Naive thymus-derived CD4-positive, alpha-beta T cell (primary cell): ENCODE measurements around the gene GSTO2. TPM values are rescaled to one million over a fixed set of nuclear protein-coding genes. Genes with fewer than 3 reads are reported as not detected.

ENCODE experiments used
- ATAC-seq: fragments of 150-1000 bp; cut with Tn5 transposase; 2 replicates; pipeline ENCODE4 v1.10.0; 2021; ENCODE audit warnings: mild to moderate bottlenecking, moderate library complexity
- CTCF ChIA-PET: fragments of 350-600 bp; sonication (Branson Sonifier 250); formaldehyde crosslinking; loops from one replicate; lab custom pipeline; 2021; ENCODE audit warnings: antibody characterized with exemption; lab: Charles Lee
- POLR2A ChIA-PET: fragments of 350-600 bp; sonication (Branson Sonifier 250); formaldehyde crosslinking; loops from one replicate; lab custom pipeline; 2021; ENCODE audit warnings: antibody characterized with exemption, inconsistent platforms; lab: Charles Lee
- DNase-seq, 9 donors: peaks; one replicate each; pipeline versions ENCODE4 v3.0.0 to v3.0.0-alpha.2; 2020 to 2022; ENCODE audit warnings: mixed read lengths in 1 of 9
- H3K27ac ChIP-seq: one replicate; pipeline ENCODE4 v1.7.0; 2013; ENCODE audit warnings: mild to moderate bottlenecking, low read depth, low read length, moderate library complexity
- H3K27me3 ChIP-seq, 2 donors: one replicate each; pipeline ENCODE4 v1.7.0; 2013; ENCODE audit warnings: low read length in 2 of 2, mild to moderate bottlenecking in 2 of 2, moderate library complexity in 2 of 2; ENCODE audit not compliant: control insufficient read depth in 2 of 2, insufficient read depth in 2 of 2
- H3K36me3 ChIP-seq, 3 experiments: 1 replicate in 2 of 3; 2 replicates in 1 of 3; pipeline ENCODE4 v1.7.0; 2013; ENCODE audit warnings: low read length in 3 of 3, mild to moderate bottlenecking in 3 of 3, moderate library complexity in 1 of 3; ENCODE audit not compliant: insufficient read depth in 3 of 3, control insufficient read depth in 2 of 3
- H3K4me1 ChIP-seq, 2 donors: one replicate each; pipeline ENCODE4 v1.7.0; 2013; ENCODE audit warnings: low read length in 2 of 2, mild to moderate bottlenecking in 2 of 2, moderate library complexity in 1 of 2; ENCODE audit not compliant: control insufficient read depth in 2 of 2, insufficient read depth in 2 of 2
- H3K4me3 ChIP-seq: 2 replicates; pipeline ENCODE4 v1.7.0; 2013; ENCODE audit warnings: mild to moderate bottlenecking, low read length
- H3K9me3 ChIP-seq, 3 experiments: 1 replicate in 2 of 3; 2 replicates in 1 of 3; pipeline ENCODE4 v1.7.0; 2013; ENCODE audit warnings: low read length in 3 of 3; ENCODE audit not compliant: control insufficient read depth in 2 of 3
- H3K27ac Mint-ChIP-seq, 9 donors: one replicate each; pipeline ENCODE4 v1.8.0; 2020 to 2022; ENCODE audit warnings: mixed read lengths in 9 of 9, mild to moderate bottlenecking in 8 of 9, moderate library complexity in 5 of 9, inconsistent platforms in 2 of 9
- H3K27me3 Mint-ChIP-seq, 5 donors: one replicate each; pipeline ENCODE4 v1.8.0; 2021 to 2022; ENCODE audit warnings: mixed read lengths in 5 of 5, mild to moderate bottlenecking in 1 of 5
- H3K36me3 Mint-ChIP-seq, 5 donors: one replicate each; pipeline ENCODE4 v1.8.0; 2020 to 2022; ENCODE audit warnings: mixed read lengths in 5 of 5, mild to moderate bottlenecking in 3 of 5, inconsistent platforms in 1 of 5
- H3K4me1 Mint-ChIP-seq, 7 donors: one replicate each; pipeline ENCODE4 v1.8.0; 2020 to 2022; ENCODE audit warnings: mixed read lengths in 7 of 7, mild to moderate bottlenecking in 3 of 7, inconsistent platforms in 1 of 7
- H3K4me3 Mint-ChIP-seq, 10 donors: one replicate each; pipeline ENCODE4 v1.8.0; 2020 to 2022; ENCODE audit warnings: mild to moderate bottlenecking in 10 of 10, mixed read lengths in 10 of 10, moderate library complexity in 6 of 10, inconsistent platforms in 2 of 10
- H3K9me3 Mint-ChIP-seq, 11 donors: one replicate each; pipeline ENCODE4 v1.8.0; 2020 to 2022; ENCODE audit warnings: mixed read lengths in 11 of 11, mild to moderate bottlenecking in 4 of 11, inconsistent platforms in 1 of 11, moderate library complexity in 1 of 11
- intact Hi-C, 2 donors: fragments of 100-400 bp; cut with micrococcal nuclease; formaldehyde crosslinking; loops; one replicate each; pipeline ENCODE4 v1.15.1; 2023
- polyA plus RNA-seq, 2 donors: library from polyadenylated mRNA; unstranded; fragments of 300-500 nt; fragmentation: Illumina TruSeq; gene quantifications; one replicate each; pipeline ENCODE4 v1.2.3, GENCODE V29; 2021
- total RNA-seq, 6 experiments: library from RNA in 5 of 6; stranded (reverse) in 5 of 6; gene quantifications; 1 replicate in 5 of 6; 2 replicates in 1 of 6; pipeline ENCODE4 v1.2.3 and lab custom pipeline; 2021 to 2026

GSTO2 gene
- total and polyA plus RNA-seq, 7 experiments from 2014 or later: 1.0 to 2.5 (median 1.3) TPM

DNA sequence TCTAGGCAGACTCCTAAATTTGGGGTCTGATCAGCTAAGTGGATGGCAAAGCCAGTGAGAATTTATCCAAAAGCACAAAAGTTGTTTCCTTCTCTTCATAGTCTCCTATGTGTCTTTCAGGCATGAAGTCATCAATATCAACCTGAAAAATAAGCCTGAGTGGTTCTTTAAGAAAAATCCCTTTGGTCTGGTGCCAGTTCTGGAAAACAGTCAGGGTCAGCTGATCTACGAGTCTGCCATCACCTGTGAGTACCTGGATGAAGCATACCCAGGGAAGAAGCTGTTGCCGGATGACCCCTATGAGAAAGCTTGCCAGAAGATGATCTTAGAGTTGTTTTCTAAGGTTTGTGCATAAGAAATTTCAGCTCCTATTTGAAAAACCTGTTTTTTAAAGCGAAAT lies 9.5 kb upstream of the GSTO2 start:
- peaks cover 43 to 86% (median 71%) of the 10 kb centered on the region in 7 donors for H3K4me1 Mint-ChIP-seq
- H3K4me3 Mint-ChIP-seq: peak overlapping the region in 3 of 10 donors; percentile 3 to 64 (median 50)
- intact Hi-C loops: loop anchor here in 1 of 2 donors (5.0 kb wide), 1 partner anchor 372 kb away; no protein-coding TSS in a partner anchor
- DNase-seq (no peak), ATAC-seq (no peak)
- H3K27me3 Mint-ChIP-seq: no peaks in the 10 kb centered on the region
- Histone ChIP-seq H3K4me3 (no peak overlapping the region), H3K36me3 (peaks cover 3 to 53% (median 23%) of the 10 kb centered on the region in 3 experiments), H3K9me3 (no peaks in the 10 kb centered on the region), H3K27ac (peak overlapping the region; percentile 17), H3K4me1 (peaks cover 21 to 42% of the 10 kb centered on the region in 2 donors), H3K27me3 (no peaks in the 10 kb centered on the region)
- POLR2A ChIA-PET: interaction anchor here (0.9 to 1.5 kb wide), 3 partner anchors 9 to 18 kb away, joined by 3 to 4 read pairs (median 4); no protein-coding TSS in a partner anchor
- H3K9me3 Mint-ChIP-seq: no peaks in the 10 kb centered on the region
- H3K27ac Mint-ChIP-seq: peak overlapping the region in 7 of 9 donors; percentile 58 to 94 (median 80)
- H3K36me3 Mint-ChIP-seq: peaks cover 8 to 38% (median 31%) of the 10 kb centered on the region in 5 donors
- CTCF ChIA-PET: no interaction called here

- Mint-ChIP-seq H3K27me3 (no peaks in the 10 kb centered on the region), H3K27ac (peak overlapping the region; percentile 71 to 94 (median 83)), H3K4me3 (peak overlapping the region in 8 of 10 donors; percentile 6 to 75 (median 50)), H3K9me3 (no peaks in the 10 kb centered on the region), H3K4me1 (peaks cover 43 to 92% (median 77%) of the 10 kb centered on the region in 7 donors), H3K36me3 (peaks cover 8 to 38% (median 32%) of the 10 kb centered on the region in 5 donors)
- Histone ChIP-seq H3K4me3 (no peak overlapping the region), H3K27me3 (no peaks in the 10 kb centered on the region), H3K36me3 (peaks cover 3 to 48% (median 23%) of the 10 kb centered on the region in 3 experiments), H3K9me3 (no peaks in the 10 kb centered on the region), H3K4me1 (peaks cover 25 to 44% of the 10 kb centered on the region in 2 donors), H3K27ac (peak overlapping the region; percentile 53)
- CTCF ChIA-PET: interaction anchor here (3.3 kb wide), 1 partner anchor 14 kb away, joined by 14 read pairs; no protein-coding TSS in a partner anchor
- DNase-seq (no peak), ATAC-seq (no peak)
- intact Hi-C loops: loop anchor here in 1 of 2 donors (1.0 to 10.0 kb wide), 4 partner anchors 9 to 1615 kb away; partner anchors contain the start of genes ATP5MK, GSTO2, PDCD11 and TRIM8
- POLR2A ChIA-PET: interaction anchor here (0.6 to 1.1 kb wide), 3 partner anchors 10 to 76 kb away, joined by 3 to 5 read pairs (median 4); no protein-coding TSS in a partner anchor
Observed at GRCh38 chr10:104259999-104260774, 8.8 kb upstream of the GSTO2 start.

DNA sequence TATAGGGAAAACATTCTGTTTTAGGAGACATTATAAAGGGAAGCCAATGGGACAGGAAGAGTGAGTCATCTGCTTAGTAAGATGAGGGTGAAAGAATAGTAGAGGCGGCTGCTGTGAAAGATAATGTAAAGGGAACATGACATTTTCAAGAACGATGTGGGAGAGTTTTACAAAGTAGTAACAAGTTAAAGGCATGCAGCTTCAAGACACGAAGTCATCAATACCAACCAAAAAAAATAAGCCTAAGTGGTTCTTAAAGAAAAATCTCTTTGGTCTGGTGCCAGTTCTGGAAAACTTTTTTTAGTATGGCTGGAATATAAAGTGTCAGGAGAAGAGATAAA lies 8.2 kb upstream of the GSTO2 start:
- Mint-ChIP-seq H3K36me3 (peaks cover 8 to 41% (median 37%) of the 10 kb centered on the region in 5 donors), H3K9me3 (no peaks in the 10 kb centered on the region), H3K27me3 (no peaks in the 10 kb centered on the region), H3K4me1 (peaks cover 46 to 96% (median 82%) of the 10 kb centered on the region in 7 donors), H3K27ac (peak overlapping the region; percentile 2 to 94 (median 83)), H3K4me3 (peak overlapping the region in 8 of 10 donors; percentile 6 to 75 (median 50))
- H3K4me1 ChIP-seq: peaks cover 28 to 44% of the 10 kb centered on the region in 2 donors
- ATAC-seq (peak; percentile 52), DNase-seq (no peak)
- H3K27me3 ChIP-seq: no peaks in the 10 kb centered on the region
- no peak overlapping the region for H3K4me3 ChIP-seq
- H3K36me3 ChIP-seq: peaks cover 3 to 52% (median 23%) of the 10 kb centered on the region in 3 experiments
- ChIA-PET POLR2A (interaction anchor here (0.6 kb wide), 1 partner anchor 75 kb away, joined by 5 read pairs; no protein-coding TSS in a partner anchor), CTCF (interaction anchor here (3.3 kb wide), 1 partner anchor 14 kb away, joined by 14 read pairs; no protein-coding TSS in a partner anchor)
- peak overlapping the region; percentile 53 for H3K27ac ChIP-seq
- intact Hi-C loops: loop anchor here in 1 of 2 donors (1.0 to 10.0 kb wide), 3 partner anchors 9 to 1616 kb away; partner anchors contain the start of genes ATP5MK, GSTO2, PDCD11 and TRIM8
- H3K9me3 ChIP-seq: no peaks in the 10 kb centered on the region

DNA sequence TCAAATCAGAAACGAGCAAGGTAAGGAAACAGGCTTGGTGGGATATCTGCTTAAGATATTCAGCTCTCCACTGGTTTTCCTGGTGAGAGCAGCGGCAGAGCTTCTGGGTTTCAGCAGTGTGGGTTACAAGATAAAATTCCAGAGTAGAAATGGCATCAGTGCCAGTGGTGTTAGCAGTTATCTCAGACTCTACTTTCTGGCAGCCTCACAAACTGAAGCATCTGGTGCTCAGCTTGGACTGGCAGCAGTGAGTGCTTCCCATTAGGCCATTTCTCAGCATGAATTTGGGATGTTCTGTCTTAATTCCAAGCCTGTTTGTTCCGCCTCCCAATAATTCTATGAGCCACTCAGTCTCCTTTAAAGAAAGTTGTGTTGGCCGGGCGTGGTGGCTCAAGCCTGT lies 6.9 kb upstream of the GSTO2 start:
- Mint-ChIP-seq H3K4me1 (peaks cover 45 to 94% (median 83%) of the 10 kb centered on the region in 7 donors), H3K36me3 (peaks cover 13 to 50% (median 47%) of the 10 kb centered on the region in 5 donors), H3K27me3 (no peaks in the 10 kb centered on the region), H3K4me3 (peak overlapping the region in 2 of 10 donors; percentile 24 to 64), H3K27ac (peak overlapping the region in 7 of 9 donors; percentile 2 to 94 (median 83)), H3K9me3 (no peaks in the 10 kb centered on the region)
- H3K27ac ChIP-seq: no peak overlapping the region
- ChIA-PET POLR2A (interaction anchor here (1.8 to 3.1 kb wide), 2 partner anchors 8 to 14 kb away, joined by 5 to 16 read pairs; partner anchors contain the start of gene GSTO1), CTCF (interaction anchor here (3.3 kb wide), 1 partner anchor 12 kb away, joined by 14 read pairs; no protein-coding TSS in a partner anchor)
- H3K27me3 ChIP-seq: no peaks in the 10 kb centered on the region
- no peak for DNase-seq
- H3K36me3 ChIP-seq: peaks cover 3 to 57% (median 23%) of the 10 kb centered on the region in 3 experiments
- intact Hi-C loops: loop anchor here in 1 of 2 donors (10.0 kb wide), 2 partner anchors 867 to 1617 kb away; partner anchors contain the start of genes ATP5MK, PDCD11 and TRIM8
- no peak for ATAC-seq
- H3K4me1 ChIP-seq: peaks cover 20 to 36% of the 10 kb centered on the region in 2 donors
- no peak overlapping the region for H3K4me3 ChIP-seq
- H3K9me3 ChIP-seq: no peaks in the 10 kb centered on the region

- no peak overlapping the region for H3K4me3 ChIP-seq
- H3K27me3 ChIP-seq: no peaks in the 10 kb centered on the region
- H3K27ac Mint-ChIP-seq: peak overlapping the region in 3 of 9 donors; percentile 62 to 93 (median 69)
- no peaks in the 10 kb centered on the region for H3K9me3 ChIP-seq
- peaks cover 45 to 94% (median 78%) of the 10 kb centered on the region in 7 donors for H3K4me1 Mint-ChIP-seq
- H3K4me1 ChIP-seq: peaks cover 36 to 37% of the 10 kb centered on the region in 2 donors
- ATAC-seq (no peak), DNase-seq (no peak)
- H3K27ac ChIP-seq: no peak overlapping the region
- ChIA-PET CTCF (interaction anchor here (0.7 kb wide), 2 partner anchors 19 to 20 kb away, joined by 3 to 4 read pairs; no protein-coding TSS in a partner anchor), POLR2A (interaction anchor here (3.1 kb wide), 1 partner anchor 11 kb away, joined by 16 read pairs; the partner anchor contains the start of gene GSTO1)
- peaks cover 3 to 43% (median 19%) of the 10 kb centered on the region in 3 experiments for H3K36me3 ChIP-seq
- H3K9me3 Mint-ChIP-seq: no peaks in the 10 kb centered on the region
- H3K4me3 Mint-ChIP-seq: peak overlapping the region in 2 of 10 donors; percentile 16 to 23
- peaks cover 15 to 48% (median 44%) of the 10 kb centered on the region in 5 donors for H3K36me3 Mint-ChIP-seq
- intact Hi-C loops: loop anchor here (1.0 to 10.0 kb wide), 3 partner anchors 9 to 1620 kb away; partner anchors contain the start of genes ATP5MK (in 1 of the 2), PDCD11 (in 1 of the 2) and TRIM8 (in 1 of the 2)
- no peaks in the 10 kb centered on the region for H3K27me3 Mint-ChIP-seq
Observed at GRCh38 chr10:104264783-104265182, 4.2 kb upstream of the GSTO2 start.
